ENCODE measurements around the gene SCYL3.

DNA sequence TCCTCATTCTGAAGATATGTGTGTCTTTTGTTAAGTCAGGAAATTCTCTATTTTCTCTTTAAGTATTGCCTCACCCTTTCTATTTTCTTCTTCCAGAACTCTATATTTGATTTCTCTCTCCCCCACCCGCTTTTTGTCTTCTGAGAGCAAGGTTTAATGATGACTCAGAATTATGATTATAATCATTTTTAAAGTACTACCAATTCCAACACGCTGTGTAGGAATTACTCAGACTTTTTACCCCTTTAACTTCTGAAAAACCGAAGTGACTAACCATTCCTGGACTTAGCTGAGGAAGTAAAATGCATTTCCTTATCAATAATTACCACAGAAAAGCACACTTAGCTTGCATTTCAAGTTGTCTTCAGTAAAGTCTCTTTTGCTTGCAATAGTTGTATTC, 20.8 kb upstream of the SCYL3 start:
- TF ChIP-seq, protein P1, sequence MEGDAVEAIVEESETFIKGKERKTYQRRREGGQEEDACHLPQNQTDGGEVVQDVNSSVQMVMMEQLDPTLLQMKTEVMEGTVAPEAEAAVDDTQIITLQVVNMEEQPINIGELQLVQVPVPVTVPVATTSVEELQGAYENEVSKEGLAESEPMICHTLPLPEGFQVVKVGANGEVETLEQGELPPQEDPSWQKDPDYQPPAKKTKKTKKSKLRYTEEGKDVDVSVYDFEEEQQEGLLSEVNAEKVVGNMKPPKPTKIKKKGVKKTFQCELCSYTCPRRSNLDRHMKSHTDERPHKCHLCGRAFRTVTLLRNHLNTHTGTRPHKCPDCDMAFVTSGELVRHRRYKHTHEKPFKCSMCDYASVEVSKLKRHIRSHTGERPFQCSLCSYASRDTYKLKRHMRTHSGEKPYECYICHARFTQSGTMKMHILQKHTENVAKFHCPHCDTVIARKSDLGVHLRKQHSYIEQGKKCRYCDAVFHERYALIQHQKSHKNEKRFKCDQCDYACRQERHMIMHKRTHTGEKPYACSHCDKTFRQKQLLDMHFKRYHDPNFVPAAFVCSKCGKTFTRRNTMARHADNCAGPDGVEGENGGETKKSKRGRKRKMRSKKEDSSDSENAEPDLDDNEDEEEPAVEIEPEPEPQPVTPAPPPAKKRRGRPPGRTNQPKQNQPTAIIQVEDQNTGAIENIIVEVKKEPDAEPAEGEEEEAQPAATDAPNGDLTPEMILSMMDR (IDR thresholded peaks at IDR 0.05), result no peak
- TF ChIP-seq POLR2A (IDR thresholded peaks at IDR 0.05), result no peak
